H1 (cell line): ENCODE measurements around the gene NRM. TPM values are rescaled to one million over a fixed set of nuclear protein-coding genes. Genes with fewer than 3 reads are reported as not detected.

Source experiments
- CTCF ChIA-PET: fragments of 300-600 bp; sonication (Branson Sonifier 250); formaldehyde crosslinking; loops from one replicate; lab custom pipeline; 2021; ENCODE audit not compliant: partially characterized antibody; lab: Charles Lee
- POLR2A ChIA-PET: fragments of 300-600 bp; sonication (Branson Sonifier 250); formaldehyde crosslinking; loops from one replicate; lab custom pipeline; 2021; ENCODE audit warnings: inconsistent platforms; ENCODE audit not compliant: partially characterized antibody; lab: Charles Lee
- DNase-seq, 2 experiments: peaks; one replicate each; pipeline versions ENCODE4 v3.0.0 to v3.0.0-alpha.2; 2010 to 2022; ENCODE audit warnings: low spot score in 2 of 2, low read depth in 1 of 2, mixed read lengths in 1 of 2
- FAIRE-seq: peaks from 2 replicates; lab custom pipeline; 2011; peaks lifted over from hg19 to GRCh38; lab: Jason Lieb, UNC
- H2AFZ ChIP-seq: 2 replicates; pipeline ENCODE4 v1.8.1; 2012; ENCODE audit warnings: low read length, inconsistent platforms
- H2AK5ac ChIP-seq: 2 replicates; pipeline ENCODE4 v1.6.1; 2013; ENCODE audit warnings: low read depth, low read length
- H2BK120ac ChIP-seq: replicated peaks from 2 replicates; pipeline ENCODE3; 2013; ENCODE audit warnings: low read depth, low read length, inconsistent platforms
- H2BK12ac ChIP-seq: 2 replicates; pipeline ENCODE4 v1.6.1; 2013; ENCODE audit warnings: low read depth, low read length
- H2BK15ac ChIP-seq: 2 replicates; pipeline ENCODE4 v1.6.1; 2013; ENCODE audit warnings: low read length
- H2BK20ac ChIP-seq: 2 replicates; pipeline ENCODE4 v1.6.1; 2013; ENCODE audit warnings: low read length
- H2BK5ac ChIP-seq: 2 replicates; pipeline ENCODE4 v1.6.1; 2013; ENCODE audit warnings: low read depth, low read length
- H3K14ac ChIP-seq: 2 replicates; pipeline ENCODE4 v1.6.1; 2013; ENCODE audit warnings: inconsistent platforms; ENCODE audit not compliant: insufficient read length
- H3K18ac ChIP-seq: 2 replicates; pipeline ENCODE4 v1.6.1; 2013; ENCODE audit warnings: low read length; ENCODE audit errors: extremely low read depth
- H3K23ac ChIP-seq: 2 replicates; pipeline ENCODE4 v1.6.1; 2013; ENCODE audit warnings: inconsistent platforms; ENCODE audit not compliant: insufficient read length
- H3K23me2 ChIP-seq: 2 replicates; pipeline ENCODE4 v1.6.1; 2013; ENCODE audit warnings: low read depth, low read length
- H3K27ac ChIP-seq: 2 replicates; pipeline ENCODE4 v1.6.1; 2011; ENCODE audit warnings: low read depth, low read length, inconsistent platforms
- H3K27me3 ChIP-seq, 4 experiments: replicated peaks in 1 of 4; 1 replicate in 1 of 4; 2 replicates in 3 of 4; pipeline versions ENCODE4 v1.6.1 to v1.8.1; 2011 to 2013; ENCODE audit warnings: low read length in 3 of 4, mild to moderate bottlenecking in 3 of 4, inconsistent platforms in 2 of 4, mixed read lengths in 2 of 4, moderate library complexity in 1 of 4; ENCODE audit not compliant: control insufficient read depth in 3 of 4, insufficient read depth in 3 of 4; ENCODE audit errors: extremely low read depth in 1 of 4
- H3K36me3 ChIP-seq, 4 experiments: 2 replicates each; pipeline versions ENCODE4 v1.6.1 to v1.8.1; 2011 to 2013; ENCODE audit warnings: mild to moderate bottlenecking in 4 of 4, low read length in 3 of 4, moderate library complexity in 2 of 4, control low read depth in 1 of 4, inconsistent platforms in 1 of 4; ENCODE audit not compliant: insufficient read depth in 4 of 4, control insufficient read depth in 2 of 4
- H3K4ac ChIP-seq: replicated peaks from 2 replicates; pipeline ENCODE3; 2013; ENCODE audit warnings: low read length, low read depth, mixed read lengths, inconsistent platforms; ENCODE audit not compliant: insufficient read length
- H3K4me1 ChIP-seq, 4 experiments: replicated peaks in 1 of 4; 1 replicate in 1 of 4; 2 replicates in 3 of 4; pipeline versions ENCODE4 v1.6.1 to v1.8.1; 2011 to 2013; ENCODE audit warnings: low read length in 3 of 4, inconsistent platforms in 2 of 4, mixed read lengths in 1 of 4; ENCODE audit not compliant: insufficient read depth in 4 of 4, control insufficient read depth in 3 of 4
- H3K4me2 ChIP-seq, 2 experiments: 2 replicates each; pipeline versions ENCODE4 v1.6.1 to v1.8.1; 2011 to 2013; ENCODE audit warnings: low read depth in 2 of 2, low read length in 2 of 2, control low read depth in 1 of 2, inconsistent platforms in 1 of 2, mild to moderate bottlenecking in 1 of 2; ENCODE audit not compliant: insufficient read depth in 1 of 2
- H3K4me3 ChIP-seq, 4 experiments: fragments of 200-600, 300-600 bp in 1 of 4; sonication (generic), shearing (Covaris generic), sonication (Bioruptor Twin) in 1 of 4; 2 replicates each; pipeline versions ENCODE4 v1.5.1 to v1.8.1; 2011 to 2016; ENCODE audit warnings: low read length in 4 of 4, low read depth in 3 of 4, control low read depth in 2 of 4, inconsistent platforms in 2 of 4, mild to moderate bottlenecking in 2 of 4, mixed read lengths in 1 of 4, moderate library complexity in 1 of 4; ENCODE audit not compliant: insufficient read depth in 2 of 4; ENCODE audit errors: extremely low read depth in 1 of 4
- H3K56ac ChIP-seq: replicated peaks from 2 replicates; pipeline ENCODE3; 2013; ENCODE audit warnings: low read depth, mild to moderate bottlenecking, mixed read lengths, low read length, inconsistent platforms; ENCODE audit not compliant: insufficient read length
- H3K79me1 ChIP-seq: 2 replicates; pipeline ENCODE4 v1.6.1; 2013; ENCODE audit warnings: low read depth, low read length, control low read depth
- H3K79me2 ChIP-seq, 2 experiments: 2 replicates each; pipeline versions ENCODE4 v1.6.1 to v1.8.1; 2012 to 2013; ENCODE audit warnings: low read length in 2 of 2, mild to moderate bottlenecking in 2 of 2, inconsistent platforms in 1 of 2; ENCODE audit not compliant: insufficient read depth in 2 of 2, control insufficient read depth in 1 of 2
- H3K9ac ChIP-seq, 4 experiments: replicated peaks in 1 of 4; 1 replicate in 1 of 4; 2 replicates in 3 of 4; pipeline versions ENCODE4 v1.6.1 to v1.8.1; 2011 to 2013; ENCODE audit warnings: low read depth in 3 of 4, low read length in 3 of 4, control low read depth in 2 of 4, mild to moderate bottlenecking in 2 of 4, moderate library complexity in 2 of 4, inconsistent platforms in 1 of 4; ENCODE audit errors: extremely low read depth in 1 of 4
- H3K9me3 ChIP-seq, 2 experiments: 2 replicates each; pipeline versions ENCODE4 v1.6.1 to v1.8.1; 2012 to 2013; ENCODE audit warnings: mild to moderate bottlenecking in 2 of 2, moderate library complexity in 2 of 2, control low read depth in 1 of 2, inconsistent platforms in 1 of 2, low read depth in 1 of 2, low read length in 1 of 2, mixed read lengths in 1 of 2; ENCODE audit not compliant: insufficient read depth in 2 of 2
- H4K20me1 ChIP-seq, 2 experiments: replicated peaks in 1 of 2; 2 replicates each; pipeline versions ENCODE3 to v1.8.1; 2011 to 2013; ENCODE audit warnings: inconsistent platforms in 2 of 2, low read length in 2 of 2, mild to moderate bottlenecking in 1 of 2; ENCODE audit not compliant: insufficient read depth in 2 of 2, control insufficient read depth in 1 of 2
- H4K5ac ChIP-seq: 2 replicates; pipeline ENCODE4 v1.6.1; 2013; ENCODE audit warnings: low read length, low read depth, mixed read lengths, inconsistent platforms; ENCODE audit not compliant: insufficient read length
- H4K8ac ChIP-seq: 2 replicates; pipeline ENCODE4 v1.8.0; 2013; ENCODE audit warnings: mild to moderate bottlenecking, moderate library complexity, low read length, inconsistent platforms; ENCODE audit not compliant: insufficient read depth; ENCODE audit errors: extremely low read depth
- H4K91ac ChIP-seq: replicated peaks from 2 replicates; pipeline ENCODE3; 2013; ENCODE audit warnings: low read length, mixed read lengths, inconsistent platforms; ENCODE audit not compliant: insufficient read length
- ATF3 ChIP-seq: IDR thresholded peaks from 2 replicates; pipeline ENCODE4 v1.6.1; 2011; ENCODE audit warnings: low read depth, mild to moderate bottlenecking, low read length; ENCODE audit not compliant: insufficient read depth
- CHD1 ChIP-seq: IDR thresholded peaks from 2 replicates; pipeline ENCODE4 v1.6.1; 2012; ENCODE audit warnings: low read depth, low read length, improper control_type of control experiment
- CHD2 ChIP-seq: IDR thresholded peaks from 2 replicates; pipeline ENCODE4 v1.6.1; 2012; ENCODE audit warnings: low read length, improper control_type of control experiment
- PHF8 ChIP-seq: fragments of 200-600 bp; sonication (generic); conservative IDR thresholded peaks from 2 replicates; pipeline ENCODE4 v1.7.1; 2012; ENCODE audit warnings: low read depth, mild to moderate bottlenecking, inconsistent platforms, low read length, moderate library complexity
- POLR2A ChIP-seq, 2 experiments: IDR thresholded peaks; 1 replicate in 1 of 2; 2 replicates in 1 of 2; pipeline ENCODE4 v1.6.1; 2011; ENCODE audit warnings: low read depth in 2 of 2, low read length in 2 of 2, mild to moderate bottlenecking in 2 of 2; ENCODE audit errors: control extremely low read depth in 1 of 2
- SIN3A ChIP-seq, 2 experiments: IDR thresholded peaks in 1 of 2; conservative IDR thresholded peaks in 1 of 2; 2 replicates each; pipeline ENCODE4 v1.6.1; 2011 to 2012; ENCODE audit warnings: low read length in 2 of 2, improper control_type of control experiment in 1 of 2, low read depth in 1 of 2, mild to moderate bottlenecking in 1 of 2
- SUZ12 ChIP-seq: fragments of 200-600 bp; sonication (generic); IDR thresholded peaks from 2 replicates; pipeline ENCODE4 v1.6.1; 2012; ENCODE audit warnings: mild to moderate bottlenecking, inconsistent platforms, low read length, moderate library complexity, mixed read lengths
- TAF7 ChIP-seq: optimal IDR thresholded peaks from 2 replicates; pipeline ENCODE3; 2011; ENCODE audit warnings: low read depth, mild to moderate bottlenecking, inconsistent platforms, low read length, moderate library complexity, borderline replicate concordance
- WGBS, 2 experiments: shearing (Covaris generic) in 1 of 2; methylation state at CpG; one replicate each; pipeline versions ENCODE4 v1.1.6 to v1.1.7; 2013 to 2015; ENCODE audit warnings: low lambda C conversion rate in 2 of 2, mixed read lengths in 2 of 2, inconsistent platforms in 1 of 2, low coverage in 1 of 2, missing lambda C conversion rate in 1 of 2; ENCODE audit not compliant: insufficient replicate concordance in 2 of 2, insufficient coverage in 1 of 2, insufficient read length in 1 of 2; ENCODE audit errors: extremely low coverage in 1 of 2, missing lambda C conversion rate in 1 of 2; 5-methylcytosine and 5-hydroxymethylcytosine counted together
- polyA plus RNA-seq, 7 experiments: library from polyadenylated mRNA; depleted of rRNA in 3 of 7; stranded (reverse) in 5 of 7; unstranded in 2 of 7; fragments of >200 nt in 5 of 7; fragments of 200-250 nt in 2 of 7; gene quantifications; 1 replicate in 5 of 7; 2 replicates in 1 of 7; 4 replicates in 1 of 7; pipeline versions ENCODE4 v1.2.1 to v1.2.3, GENCODE V29; 2011 to 2013; ENCODE audit warnings: missing spikeins in 2 of 7, mixed read lengths in 2 of 7
- total RNA-seq: library from RNA; stranded (reverse); fragmentation: NEBNext Ultra II Directional; extraction: Animal tissue kit (Norgen Biotek cat#: 25700); gene quantifications from 2 replicates; pipeline ENCODE4 v1.2.1, GENCODE V29; 2021

Gene NRM
- total and polyA plus RNA-seq, 2 of the 8 experiments (the other 6 are each of a cell fraction or from before 2014, with no cell fraction given) = 27.3 to 50.4 TPM

- no peak overlapping the region for H3K14ac ChIP-seq
- no peak overlapping the region for H2BK15ac ChIP-seq
- peaks cover 16 to 22% of the 10 kb centered on the region in 2 experiments for H4K20me1 ChIP-seq
- H3K9ac ChIP-seq = no peak overlapping the region
- no peak overlapping the region for H3K4me2 ChIP-seq
- 78% methylated on average over 3 of the region's 3 CpGs; no CpG with 5 or more reads in 1 of the 2 experiments for WGBS, 2 experiments
- H2BK5ac ChIP-seq = no peak overlapping the region
- peaks cover 0 to 4% (median 0%) of the 10 kb centered on the region in 4 experiments; a peak in 1 of 7 replicates for H3K4me1 ChIP-seq
- H2AFZ ChIP-seq = no peak overlapping the region
- no peak overlapping the region for H2BK12ac ChIP-seq
- no peak overlapping the region for H3K56ac ChIP-seq
- peaks cover 30 to 53% (median 42%) of the 10 kb centered on the region in 4 experiments for H3K36me3 ChIP-seq
- H2AK5ac ChIP-seq = no peak overlapping the region
- H2BK20ac ChIP-seq = no peak overlapping the region
- H3K4me3 ChIP-seq = no peak overlapping the region
- H3K23ac ChIP-seq = no peak overlapping the region
- H3K79me1 ChIP-seq = no peaks in the 10 kb centered on the region
- peaks cover 6 to 29% of the 10 kb centered on the region in 2 experiments for H3K79me2 ChIP-seq
- DNase-seq = peak in 1 of 2 experiments; percentile 72
- H3K18ac ChIP-seq = no peak overlapping the region
- H3K27me3 ChIP-seq = no peaks in the 10 kb centered on the region
- no peak overlapping the region for H4K5ac ChIP-seq
- FAIRE-seq = no peak
- CTCF ChIA-PET = interaction anchor here (0.6 to 11.8 kb wide), 6 partner anchors 14 to 449 kb away, joined by 3 to 147 read pairs (median 3); no protein-coding TSS in a partner anchor
- H4K8ac ChIP-seq = no peak overlapping the region; the same call in 1 of the 2 replicates
- no peak overlapping the region for H3K27ac ChIP-seq
- H3K23me2 ChIP-seq = peaks cover 3% of the 10 kb centered on the region; the same call in 1 of the 2 replicates
- no peak overlapping the region for H3K4ac ChIP-seq
- H4K91ac ChIP-seq = no peak overlapping the region
- POLR2A ChIA-PET = interaction anchor here (0.7 to 35.9 kb wide), 24 partner anchors 9 to 229 kb away, joined by 3 to 732 read pairs (median 4); partner anchors contain the start of genes ATAT1, DDR1, DHX16 and FLOT1
- no peak overlapping the region for H2BK120ac ChIP-seq
- H3K9me3 ChIP-seq = no peaks in the 10 kb centered on the region
- TF ChIP-seq POLR2A (IDR thresholded peaks at IDR 0.05; ENCODE audit: control extremely low read depth in 1 of 2, low read depth in 2 of 2, low read length in 2 of 2) (peak; percentile 68 to 79), PHF8 (no peak), SUZ12 (no peak), TAF7 (peak; percentile 60), ATF3 (no peak), CHD2 (no peak), CHD1 (no peak), SIN3A (conservative IDR thresholded peaks at IDR 0.05 in 1 of 2, IDR thresholded peaks at IDR 0.05 in 1 of 2; ENCODE audit: low read depth in 1 of 2, low read length in 2 of 2) (0 out of 4 replicates have a peak, but pooled peaks of 1 of the 2 experiments have one; percentile 74)
These were observed 35.1 kb upstream of the NRM start for GRCh38 chr6:30725713-30726505.
